Measurements from ENCODE around the gene SLC7A1. TPM values are rescaled to one million over a fixed set of nuclear protein-coding genes. Genes with fewer than 3 reads are reported as not detected.

SLC7A1 gene
- total and polyA plus RNA-seq, 2 donors (not counting 3 experiments of a cell fraction or from before 2014, with no cell fraction given): 21.0 to 79.3 TPM

DNA sequence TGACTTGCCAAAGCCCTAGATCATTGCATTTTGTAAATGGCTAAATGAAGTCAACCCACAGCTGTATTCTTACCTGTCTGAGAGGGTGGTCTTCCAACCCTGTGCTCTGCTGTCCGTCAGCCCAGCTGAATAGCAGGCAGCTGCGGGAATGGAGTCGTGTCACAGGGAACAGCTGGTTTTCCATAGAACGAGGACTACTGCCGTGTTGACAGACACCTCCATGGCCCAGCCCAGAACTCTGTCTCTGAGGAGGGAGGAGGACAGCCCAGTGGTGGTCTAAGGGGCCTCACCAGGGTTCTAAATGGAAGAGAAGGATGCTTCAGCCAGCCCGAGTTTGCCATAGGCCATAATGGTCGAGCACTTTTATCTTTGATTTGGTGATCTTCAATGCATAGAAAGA is 110.7 kb downstream of the SLC7A1 start:
- H2AFZ ChIP-seq (ENCODE audit: low read depth, low read length): no peak overlapping the region
- H3K27me3 ChIP-seq (ENCODE audit: control insufficient read depth in 2 of 2, insufficient read depth in 2 of 2, low read length in 2 of 2): peaks cover 0 to 5% of the 10 kb centered on the region in 2 experiments
- ChIA-PET CTCF (interaction anchor here (1.1 to 5.5 kb wide), 4 partner anchors 12 to 228 kb away, joined by 3 to 32 read pairs (median 5); no protein-coding TSS in a partner anchor), POLR2A (no interaction called here)
- H3K9ac ChIP-seq (replicated peaks; ENCODE audit: extremely low read depth, insufficient read depth, low read length): no peak overlapping the region
- H3K4me3 ChIP-seq (replicated peaks in 1 of 3; ENCODE audit: insufficient read depth in 1 of 3, low read depth in 1 of 3, low read length in 3 of 3): no peak overlapping the region
- H3K4me2 ChIP-seq (ENCODE audit: insufficient read depth, low read length): no peak overlapping the region
- H4K20me1 ChIP-seq (replicated peaks; ENCODE audit: control insufficient read depth, extremely low read depth, insufficient read depth, low read length): no peaks in the 10 kb centered on the region
- no peak overlapping the region for H3K27ac ChIP-seq (ENCODE audit: insufficient read depth, low read depth, low read length)
- no peaks in the 10 kb centered on the region for H3K36me3 ChIP-seq (ENCODE audit: control insufficient read depth in 2 of 2, extremely low read depth in 1 of 2, insufficient read depth in 2 of 2, low read length in 2 of 2)
- DNase-seq (ENCODE audit: low read depth, low spot score) (no peak), FAIRE-seq (no peak)
- dilution Hi-C loops (cut with MboI; ENCODE audit: extremely low pct_ligation_motif_present, low sequenced_read_pairs) (no loop called here), intact Hi-C loops (cut with micrococcal nuclease) (no loop called here)
- no peaks in the 10 kb centered on the region for H3K4me1 ChIP-seq (ENCODE audit: control insufficient read depth, extremely low read depth, insufficient read depth, low read length)
- H3K9me1 ChIP-seq (replicated peaks; ENCODE audit: control insufficient read depth, extremely low read depth, insufficient read depth, low read length): no peaks in the 10 kb centered on the region
- BruUV-seq (replicated peaks): no TSS peak
- H3K79me2 ChIP-seq (ENCODE audit: control insufficient read depth, insufficient read depth, low read length): no peaks in the 10 kb centered on the region
- TF ChIP-seq FOS (IDR thresholded peaks at IDR 0.05; ENCODE audit: borderline replicate concordance, insufficient read depth, low read length): no peak
- H3K9me3 ChIP-seq (replicated peaks; ENCODE audit: control insufficient read depth, insufficient read depth, low read length): no peaks in the 10 kb centered on the region

DNA sequence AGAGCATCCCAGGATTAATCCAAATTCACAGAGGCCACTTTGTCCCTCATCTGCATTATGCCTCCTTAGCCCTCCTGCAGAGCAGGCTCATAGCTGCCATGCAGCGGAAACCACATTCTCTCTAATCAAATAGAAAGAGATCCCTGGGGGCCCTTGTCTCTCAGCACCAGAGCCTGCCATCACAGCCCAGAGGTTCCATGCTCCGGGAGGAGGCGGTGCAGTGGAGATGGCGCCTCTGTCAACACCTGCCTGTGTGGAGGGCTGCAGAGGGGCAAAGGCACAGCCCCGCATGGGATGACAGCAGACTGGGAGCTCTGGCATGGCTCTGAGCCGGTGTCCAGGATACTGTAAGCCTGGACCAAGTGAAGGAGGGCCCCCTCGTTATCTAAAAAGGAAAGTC is 111.3 kb downstream of the SLC7A1 start:
- dilution Hi-C loops (cut with MboI; ENCODE audit: extremely low pct_ligation_motif_present, low sequenced_read_pairs): no loop called here
- CTCF ChIA-PET: interaction anchor here (1.0 to 5.5 kb wide), 6 partner anchors 11 to 228 kb away, joined by 3 to 32 read pairs (median 4); no protein-coding TSS in a partner anchor

More for the DNA sequence above, 111.3 kb downstream of the SLC7A1 start:
- Histone ChIP-seq H3K9me1 (replicated peaks; ENCODE audit: control insufficient read depth, extremely low read depth, insufficient read depth, low read length) (no peaks in the 10 kb centered on the region), H3K4me3 (replicated peaks in 1 of 3; ENCODE audit: insufficient read depth in 1 of 3, low read depth in 1 of 3, low read length in 3 of 3) (no peak overlapping the region), H3K36me3 (ENCODE audit: control insufficient read depth in 2 of 2, extremely low read depth in 1 of 2, insufficient read depth in 2 of 2, low read length in 2 of 2) (no peaks in the 10 kb centered on the region), H3K27me3 (ENCODE audit: control insufficient read depth in 2 of 2, insufficient read depth in 2 of 2, low read length in 2 of 2) (peaks cover 0 to 5% of the 10 kb centered on the region in 2 experiments), H3K27ac (ENCODE audit: insufficient read depth, low read depth, low read length) (no peak overlapping the region), H3K4me2 (ENCODE audit: insufficient read depth, low read length) (no peak overlapping the region), H2AFZ (ENCODE audit: low read depth, low read length) (no peak overlapping the region), H3K9me3 (replicated peaks; ENCODE audit: control insufficient read depth, insufficient read depth, low read length) (no peaks in the 10 kb centered on the region), H3K79me2 (ENCODE audit: control insufficient read depth, insufficient read depth, low read length) (no peaks in the 10 kb centered on the region), H4K20me1 (replicated peaks; ENCODE audit: control insufficient read depth, extremely low read depth, insufficient read depth, low read length) (no peaks in the 10 kb centered on the region), H3K4me1 (ENCODE audit: control insufficient read depth, extremely low read depth, insufficient read depth, low read length) (no peaks in the 10 kb centered on the region), H3K9ac (replicated peaks; ENCODE audit: extremely low read depth, insufficient read depth, low read length) (no peak overlapping the region)
- POLR2A ChIA-PET: no interaction called here
- DNase-seq (ENCODE audit: low read depth, low spot score) (no peak), FAIRE-seq (no peak)
- BruUV-seq (replicated peaks): no TSS peak
- intact Hi-C loops (cut with micrococcal nuclease): no loop called here
- TF ChIP-seq, protein P1, sequence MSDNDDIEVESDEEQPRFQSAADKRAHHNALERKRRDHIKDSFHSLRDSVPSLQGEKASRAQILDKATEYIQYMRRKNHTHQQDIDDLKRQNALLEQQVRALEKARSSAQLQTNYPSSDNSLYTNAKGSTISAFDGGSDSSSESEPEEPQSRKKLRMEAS (IDR thresholded peaks at IDR 0.05; ENCODE audit: insufficient read depth, insufficient read length): no peak
- TF ChIP-seq GATA2 (IDR thresholded peaks at IDR 0.05; ENCODE audit: insufficient read depth, insufficient read length, low read depth, low read length) (no peak), FOS (IDR thresholded peaks at IDR 0.05; ENCODE audit: borderline replicate concordance, insufficient read depth, low read length) (no peak), POLR2AphosphoS5 (IDR thresholded peaks at IDR 0.05; ENCODE audit: insufficient read depth, low read depth, low read length) (no peak), EZH2 (IDR thresholded peaks at IDR 0.05; ENCODE audit: borderline replicate concordance, low read depth, low read length, severe bottlenecking) (no peak)
- TF ChIP-seq, protein P2, sequence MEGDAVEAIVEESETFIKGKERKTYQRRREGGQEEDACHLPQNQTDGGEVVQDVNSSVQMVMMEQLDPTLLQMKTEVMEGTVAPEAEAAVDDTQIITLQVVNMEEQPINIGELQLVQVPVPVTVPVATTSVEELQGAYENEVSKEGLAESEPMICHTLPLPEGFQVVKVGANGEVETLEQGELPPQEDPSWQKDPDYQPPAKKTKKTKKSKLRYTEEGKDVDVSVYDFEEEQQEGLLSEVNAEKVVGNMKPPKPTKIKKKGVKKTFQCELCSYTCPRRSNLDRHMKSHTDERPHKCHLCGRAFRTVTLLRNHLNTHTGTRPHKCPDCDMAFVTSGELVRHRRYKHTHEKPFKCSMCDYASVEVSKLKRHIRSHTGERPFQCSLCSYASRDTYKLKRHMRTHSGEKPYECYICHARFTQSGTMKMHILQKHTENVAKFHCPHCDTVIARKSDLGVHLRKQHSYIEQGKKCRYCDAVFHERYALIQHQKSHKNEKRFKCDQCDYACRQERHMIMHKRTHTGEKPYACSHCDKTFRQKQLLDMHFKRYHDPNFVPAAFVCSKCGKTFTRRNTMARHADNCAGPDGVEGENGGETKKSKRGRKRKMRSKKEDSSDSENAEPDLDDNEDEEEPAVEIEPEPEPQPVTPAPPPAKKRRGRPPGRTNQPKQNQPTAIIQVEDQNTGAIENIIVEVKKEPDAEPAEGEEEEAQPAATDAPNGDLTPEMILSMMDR (IDR thresholded peaks at IDR 0.05; ENCODE audit: extremely low read depth in 1 of 2, insufficient read depth in 1 of 2, low read depth in 1 of 2, low read length in 2 of 2): no peak

Data from endothelial cell of umbilical vein (primary cell).